PC-3 (cell line): Measurements from ENCODE around the gene GMDS. TPM values are rescaled to one million over a fixed set of nuclear protein-coding genes. Genes with fewer than 3 reads are reported as not detected.
A peak's percentile ranks its signal among the peaks of the same experiment; 100 is the strongest.

Experiments used
- ATAC-seq: fragments of 200-7000 bp; cut with Tn5 transposase; 2 replicates; pipeline ENCODE4 v1.9.1; 2020; ENCODE audit warnings: mild to moderate bottlenecking, moderate library complexity
- BruUV-seq: library from RNA; stranded (reverse); fragments of 400-500 nt; replicated peaks from 2 replicates; lab custom pipeline; 2021; lab: Mats Ljungman, UMichigan
- CTCF ChIA-PET: fragments of 300-600 bp; sonication (Branson Sonifier 250); formaldehyde crosslinking; loops from one replicate; lab custom pipeline; 2022; ENCODE audit warnings: antibody characterized with exemption; lab: Charles Lee
- POLR2A ChIA-PET: fragments of 300-600 bp; sonication (Branson Sonifier 250); formaldehyde crosslinking; loops from one replicate; lab custom pipeline; 2022; ENCODE audit warnings: antibody characterized with exemption; ENCODE audit not compliant: unreplicated experiment; lab: Charles Lee
- DNase-seq: peaks from one replicate; pipeline ENCODE4 v3.0.0-alpha.2; 2015
- H2AFZ ChIP-seq: fragments of 300-600 bp; sonication (generic); 2 replicates; pipeline ENCODE4 v1.6.0; 2016; ENCODE audit warnings: antibody characterized with exemption, low read length
- H3F3A ChIP-seq: fragments of 300-600 bp; sonication (generic); one replicate; pipeline ENCODE4 v1.6.0; 2017; ENCODE audit warnings: antibody characterized with exemption, low read length, control low read depth, mild to moderate bottlenecking; ENCODE audit not compliant: unreplicated experiment
- H3K27ac ChIP-seq: fragments of 300-600 bp; sonication (generic); 2 replicates; pipeline ENCODE4 v1.5.1; 2016; ENCODE audit warnings: mild to moderate bottlenecking, low read length
- H3K27me3 ChIP-seq: fragments of 300-600 bp; sonication (generic); 2 replicates; pipeline ENCODE4 v1.6.1; 2016; ENCODE audit warnings: low read length, mixed read lengths
- H3K36me3 ChIP-seq: fragments of 300-600 bp; sonication (generic); 2 replicates; pipeline ENCODE4 v1.6.1; 2016; ENCODE audit warnings: low read depth, mixed run types, low read length, mixed read lengths
- H3K4me1 ChIP-seq: fragments of 300-600 bp; sonication (generic); 2 replicates; pipeline ENCODE4 v1.5.1; 2016; ENCODE audit warnings: low read length; ENCODE audit not compliant: insufficient read depth
- H3K4me2 ChIP-seq: fragments of 300-600 bp; sonication (generic); 2 replicates; pipeline ENCODE4 v1.6.0; 2016; ENCODE audit warnings: low read length
- H3K4me3 ChIP-seq: fragments of 300-600 bp; sonication (generic); 2 replicates; pipeline ENCODE4 v1.5.1; 2016; ENCODE audit warnings: mild to moderate bottlenecking, low read length, mixed read lengths
- H3K79me2 ChIP-seq: fragments of 300-600 bp; sonication (generic); 2 replicates; pipeline ENCODE4 v1.6.1; 2017; ENCODE audit warnings: low read length, mixed read lengths
- H3K9ac ChIP-seq: fragments of 300-600 bp; sonication (generic); 2 replicates; pipeline ENCODE4 v1.6.0; 2016; ENCODE audit warnings: mild to moderate bottlenecking, low read length
- H3K9me2 ChIP-seq: fragments of 300-600 bp; sonication (generic); replicated peaks from 2 replicates; pipeline ENCODE4 v1.6.1; 2016; ENCODE audit warnings: mixed run types, low read length, mixed read lengths
- H3K9me3 ChIP-seq: fragments of 300-600 bp; sonication (generic); 2 replicates; pipeline ENCODE4 v1.6.1; 2016; ENCODE audit warnings: low read length, mixed read lengths
- H4K20me1 ChIP-seq: fragments of 300-600 bp; sonication (generic); 2 replicates; pipeline ENCODE4 v1.6.1; 2016; ENCODE audit warnings: low read length, mixed read lengths
- CTCF ChIP-seq: fragments of 300-600 bp; sonication (generic); conservative IDR thresholded peaks from 2 replicates; pipeline ENCODE4 v1.5.1; 2017; ENCODE audit warnings: antibody characterized with exemption, low read depth, mild to moderate bottlenecking, low read length
- EZH2 ChIP-seq: fragments of 300-600 bp; sonication (generic); IDR thresholded peaks from one replicate; pipeline ENCODE4 v1.6.1; 2017; ENCODE audit warnings: antibody characterized with exemption, mild to moderate bottlenecking, low read length; ENCODE audit not compliant: unreplicated experiment
- EZH2phosphoT487 ChIP-seq: fragments of 300-600 bp; sonication (generic); IDR thresholded peaks from 2 replicates; pipeline ENCODE4 v1.6.1; 2018; ENCODE audit warnings: mild to moderate bottlenecking, antibody characterized with exemption, low read length, borderline replicate concordance
- intact Hi-C: fragments of 100-400 bp; cut with micrococcal nuclease; formaldehyde crosslinking; loops from 2 replicates; pipeline ENCODE4 v1.9.0; 2023
- total RNA-seq: library from RNA; depleted of rRNA; stranded (reverse); fragments of >200 nt; gene quantifications from 2 replicates; pipeline ENCODE4 v1.2.3, GENCODE V29; 2014

Gene GMDS
- total RNA-seq, 1 experiment from 2014 or later: 18.3 TPM

DNA sequence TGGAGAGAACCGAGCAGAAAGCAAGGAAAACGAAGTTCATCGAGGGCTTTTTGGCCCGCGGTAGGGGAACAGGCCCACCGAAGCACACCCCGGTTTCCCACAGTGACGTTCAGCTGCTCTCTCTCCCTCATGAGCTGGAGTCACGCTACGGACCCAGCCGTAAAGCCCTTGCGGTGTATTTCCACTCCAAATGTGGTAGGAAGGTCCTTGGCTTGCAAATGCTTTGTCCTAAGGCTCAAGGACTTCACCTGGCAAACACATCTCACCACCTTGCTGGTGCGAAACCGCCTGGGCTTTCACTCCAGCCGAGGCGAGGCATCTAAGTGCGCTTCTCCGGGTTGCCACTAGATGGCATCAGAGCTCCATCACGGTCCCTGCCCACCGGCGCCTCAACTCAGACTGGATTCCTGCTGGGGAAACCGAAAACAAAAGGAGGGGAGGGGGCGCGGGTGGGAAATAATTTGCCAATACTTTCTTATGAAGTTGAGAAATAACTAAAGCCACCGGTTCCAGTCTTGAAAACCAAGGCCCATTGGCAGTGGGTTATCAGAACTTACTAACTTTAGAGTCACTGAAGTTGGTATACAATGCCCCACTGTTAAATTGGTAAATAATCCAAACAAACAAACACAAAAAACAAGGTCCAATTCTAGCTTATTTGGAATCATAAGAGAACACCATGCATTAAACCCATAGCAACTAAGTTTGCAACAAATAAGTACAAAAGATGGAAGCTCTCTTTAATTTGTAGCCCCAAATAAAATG is 649.1 kb downstream of the GMDS start:
- Histone ChIP-seq H4K20me1 (no peaks in the 10 kb centered on the region), H2AFZ (peak overlapping the region; percentile 65), H3K27me3 (peaks cover 20% of the 10 kb centered on the region), H3K4me3 (peak overlapping the region; percentile 34; the same call in 1 of the 2 replicates), H3K79me2 (no peaks in the 10 kb centered on the region), H3K9ac (no peak overlapping the region), H3K9me2 (no peaks in the 10 kb centered on the region), H3K36me3 (no peaks in the 10 kb centered on the region), H3K4me2 (peak overlapping the region; percentile 69), H3K9me3 (no peaks in the 10 kb centered on the region), H3F3A (no peaks in the 10 kb centered on the region), H3K4me1 (peaks cover 39% of the 10 kb centered on the region), H3K27ac (no peak overlapping the region)
- DNase-seq (peak; percentile 66), ATAC-seq (peak; percentile 53)
- CTCF ChIA-PET: interaction anchor here (0.6 kb wide), 1 partner anchor 25 kb away, joined by 3 read pairs; no protein-coding TSS in a partner anchor
- no TSS peak for BruUV-seq
- TF ChIP-seq EZH2 (no peak), CTCF (peak; percentile 93), EZH2phosphoT487 (no peak)
- POLR2A ChIA-PET: no interaction called here
- intact Hi-C loops: loop anchor here (1.0 to 2.0 kb wide), 6 partner anchors 600 to 1149 kb away; no protein-coding TSS in a partner anchor

DNA sequence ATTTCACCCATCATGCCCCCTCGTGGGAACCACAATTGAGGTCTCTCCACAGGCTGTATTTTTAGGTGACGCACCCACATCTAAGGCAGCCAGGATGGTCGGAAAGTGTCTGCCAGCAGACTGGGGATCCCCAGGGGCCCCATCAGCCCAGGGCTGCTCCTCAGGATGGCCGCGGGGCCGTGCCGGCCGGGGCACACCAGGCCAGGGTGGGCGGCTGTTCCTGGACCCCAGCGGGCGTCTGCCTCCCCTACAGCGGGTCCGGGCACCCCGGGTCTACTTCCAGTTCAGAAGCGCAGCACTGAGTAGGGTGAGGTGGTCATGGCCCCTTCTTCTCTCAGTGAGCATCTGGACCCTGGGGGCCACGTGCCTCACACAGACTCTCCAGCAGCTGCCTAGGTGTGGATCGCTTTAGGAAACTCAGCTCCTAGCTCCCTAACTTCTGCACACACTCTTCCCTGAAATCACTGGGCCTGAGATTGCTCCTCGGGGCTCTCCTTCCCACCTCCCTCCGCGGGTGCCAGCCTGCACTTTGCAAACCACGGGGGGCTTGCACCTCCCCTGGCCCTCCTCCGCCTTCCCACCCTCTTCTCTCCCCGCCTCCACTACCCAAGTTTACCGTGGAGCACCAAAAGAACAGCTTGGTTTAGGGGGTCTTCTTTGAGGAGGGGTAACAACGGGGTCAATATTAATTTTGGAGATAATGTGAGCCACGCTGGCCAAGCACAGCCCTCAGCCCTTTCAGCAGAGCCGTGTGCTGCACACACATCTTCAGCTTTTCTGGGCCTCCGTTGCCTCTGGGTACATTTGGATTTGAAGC is 649.9 kb downstream of the GMDS start:
- Histone ChIP-seq H3K4me2 (peak overlapping the region; percentile 82), H3K4me1 (peaks cover 39% of the 10 kb centered on the region), H3K9me3 (no peaks in the 10 kb centered on the region), H3K27me3 (peaks cover 20% of the 10 kb centered on the region), H3F3A (no peaks in the 10 kb centered on the region), H4K20me1 (no peaks in the 10 kb centered on the region), H3K79me2 (no peaks in the 10 kb centered on the region), H3K9ac (no peak overlapping the region), H3K27ac (no peak overlapping the region), H3K4me3 (peak overlapping the region; percentile 34; the same call in 1 of the 2 replicates), H3K9me2 (no peaks in the 10 kb centered on the region), H2AFZ (peak overlapping the region; percentile 65), H3K36me3 (no peaks in the 10 kb centered on the region)
- CTCF ChIA-PET: no interaction called here
- intact Hi-C loops: loop anchor here (1.0 to 2.0 kb wide), 6 partner anchors 601 to 1149 kb away; no protein-coding TSS in a partner anchor
- BruUV-seq: no TSS peak
- no peak for DNase-seq
- TF ChIP-seq CTCF (no peak), EZH2 (no peak), EZH2phosphoT487 (no peak)
- no peak for ATAC-seq
- POLR2A ChIA-PET: no interaction called here
